ENCODE data around the gene CARD19.

- TF ChIP-seq CTCF (IDR thresholded peaks at IDR 0.05) (peak in 1 of 6 experiments; percentile 15), POLR2A (IDR thresholded peaks at IDR 0.05) (no peak)
Observed at GRCh38 chr9:93130861-93131481, 35.0 kb downstream of the CARD19 start.
